Esophagus muscularis mucosa (tissue), 4 donors: Measurements from ENCODE around the gene TRIM27. TPM values are rescaled to one million over a fixed set of nuclear protein-coding genes. Genes with fewer than 3 reads are reported as not detected.

Experiments used
- DNase-seq: peaks from one replicate; pipeline ENCODE4 v3.0.0-alpha.2; 2017; ENCODE audit errors: extremely low spot score
- H3K27ac ChIP-seq, 4 donors: fragments of 200-600 bp; sonication (generic); replicated peaks in 1 of 4; 1 replicate in 3 of 4; 2 replicates in 1 of 4; pipeline ENCODE4 v1.5.1; 2016 to 2019; ENCODE audit warnings: mild to moderate bottlenecking in 1 of 4
- H3K27me3 ChIP-seq, 4 donors: fragments of 200-600 bp; sonication (generic); one replicate each; pipeline versions ENCODE4 v1.5.1 to v1.6.0; 2016 to 2019
- H3K36me3 ChIP-seq, 4 donors: fragments of 200-600 bp; sonication (generic); one replicate each; pipeline ENCODE4 v1.5.1; 2016 to 2019
- H3K4me1 ChIP-seq, 4 donors: fragments of 200-600 bp; sonication (generic); one replicate each; pipeline ENCODE4 v1.5.1; 2016 to 2019
- H3K4me3 ChIP-seq, 4 donors: fragments of 200-600 bp; sonication (generic); 1 replicate in 2 of 4; 2 replicates in 2 of 4; pipeline ENCODE4 v1.5.1; 2016 to 2019; ENCODE audit warnings: mild to moderate bottlenecking in 4 of 4, moderate library complexity in 1 of 4
- H3K9me3 ChIP-seq, 4 donors: fragments of 200-600 bp; sonication (generic); 1 replicate in 3 of 4; 2 replicates in 1 of 4; pipeline ENCODE4 v1.5.1; 2016 to 2019
- EP300 ChIP-seq: sonication (generic); formaldehyde crosslinking; IDR thresholded peaks from one replicate; pipeline ENCODE4 v1.6.1; 2017; ENCODE audit warnings: antibody characterized with exemption
- POLR2A ChIP-seq: fragments of 450-650 bp; IDR thresholded peaks from one replicate; pipeline ENCODE4 v1.6.1; 2017; ENCODE audit warnings: antibody characterized with exemption, moderate library complexity, mild to moderate bottlenecking, low read depth
- POLR2AphosphoS5 ChIP-seq, 2 donors: sonication (generic); formaldehyde crosslinking; IDR thresholded peaks; one replicate each; pipeline ENCODE4 v1.6.1; 2017; ENCODE audit warnings: antibody characterized with exemption in 2 of 2
- WGBS: methylation state at CpG from one replicate; pipeline ENCODE4 v1.1.5; 2018; 5-methylcytosine and 5-hydroxymethylcytosine counted together
- intact Hi-C: fragments of 100-400 bp; cut with DNase I; formaldehyde crosslinking; loops from one replicate; pipeline ENCODE4 v1.15.1; 2023
- total RNA-seq, 4 donors: library from RNA; depleted of rRNA; stranded (reverse); fragments of >200 nt; gene quantifications; one replicate each; pipeline versions ENCODE4 v1.1.0 to v1.2.1, GENCODE V29; 2016
- TF ChIP-seq, protein P1 (sequence below), 3 experiments: fragments of 200-600 bp in 2 of 3; fragments of 450-650 bp in 1 of 3; sonication (generic) in 2 of 3; IDR thresholded peaks; one replicate each; pipeline ENCODE4 v1.5.1; 2017 to 2019; ENCODE audit warnings: antibody characterized with exemption in 3 of 3, mild to moderate bottlenecking in 2 of 3, moderate library complexity in 1 of 3

Gene TRIM27
- total RNA-seq, 4 donors from 2014 or later: 31.1 to 42.2 (median 36.0) TPM

DNA sequence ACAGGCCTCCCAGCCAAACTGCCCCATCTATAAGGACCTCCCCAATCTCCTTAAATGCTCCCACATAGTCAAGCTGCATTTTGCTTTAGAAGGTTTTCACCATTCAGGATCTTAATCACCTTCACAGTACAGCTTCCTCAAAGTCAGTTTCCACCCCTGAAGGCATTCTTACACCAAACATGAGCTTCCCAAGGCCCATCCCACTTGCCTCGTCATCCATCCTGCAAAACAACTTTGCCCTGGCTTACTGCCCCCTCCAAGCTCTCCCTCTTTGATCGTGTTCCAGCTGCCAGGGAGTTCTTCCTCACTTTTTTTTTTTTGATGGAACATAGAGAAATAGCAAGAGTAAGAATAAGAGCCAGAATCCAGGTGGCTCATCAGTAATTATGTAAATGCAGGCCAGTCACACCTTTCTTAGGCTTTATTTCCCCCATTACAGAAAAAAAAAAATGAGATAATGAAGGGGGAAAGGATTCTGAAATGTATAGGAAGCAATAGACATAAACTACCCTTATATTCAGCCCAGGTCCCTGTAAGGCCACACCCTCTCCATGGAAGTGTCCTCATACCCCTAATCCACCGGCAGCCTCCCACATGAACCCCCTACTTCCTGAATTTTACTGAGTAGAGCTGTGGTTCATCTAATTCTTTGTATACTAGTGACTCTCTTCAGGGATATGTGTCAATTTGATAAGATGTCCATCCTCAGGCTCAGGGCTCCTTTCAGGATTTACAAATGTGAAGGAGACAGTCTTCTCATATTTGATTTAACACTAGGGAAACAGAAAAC lies 12.7 kb downstream of the TRIM27 start:
- 78% methylated on average over 3 of the region's 3 CpGs for WGBS
- H3K4me3 ChIP-seq: no peak overlapping the region
- TF ChIP-seq, protein P1, sequence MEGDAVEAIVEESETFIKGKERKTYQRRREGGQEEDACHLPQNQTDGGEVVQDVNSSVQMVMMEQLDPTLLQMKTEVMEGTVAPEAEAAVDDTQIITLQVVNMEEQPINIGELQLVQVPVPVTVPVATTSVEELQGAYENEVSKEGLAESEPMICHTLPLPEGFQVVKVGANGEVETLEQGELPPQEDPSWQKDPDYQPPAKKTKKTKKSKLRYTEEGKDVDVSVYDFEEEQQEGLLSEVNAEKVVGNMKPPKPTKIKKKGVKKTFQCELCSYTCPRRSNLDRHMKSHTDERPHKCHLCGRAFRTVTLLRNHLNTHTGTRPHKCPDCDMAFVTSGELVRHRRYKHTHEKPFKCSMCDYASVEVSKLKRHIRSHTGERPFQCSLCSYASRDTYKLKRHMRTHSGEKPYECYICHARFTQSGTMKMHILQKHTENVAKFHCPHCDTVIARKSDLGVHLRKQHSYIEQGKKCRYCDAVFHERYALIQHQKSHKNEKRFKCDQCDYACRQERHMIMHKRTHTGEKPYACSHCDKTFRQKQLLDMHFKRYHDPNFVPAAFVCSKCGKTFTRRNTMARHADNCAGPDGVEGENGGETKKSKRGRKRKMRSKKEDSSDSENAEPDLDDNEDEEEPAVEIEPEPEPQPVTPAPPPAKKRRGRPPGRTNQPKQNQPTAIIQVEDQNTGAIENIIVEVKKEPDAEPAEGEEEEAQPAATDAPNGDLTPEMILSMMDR (IDR thresholded peaks at IDR 0.05): no peak
- TF ChIP-seq POLR2A: no peak
- TF ChIP-seq EP300: no peak
- TF ChIP-seq POLR2AphosphoS5 (IDR thresholded peaks at IDR 0.05): no peak
- no peaks in the 10 kb centered on the region for H3K9me3 ChIP-seq
- peaks cover 29 to 100% (median 91%) of the 10 kb centered on the region in 4 donors for H3K36me3 ChIP-seq
- H3K27ac ChIP-seq: no peak overlapping the region
- intact Hi-C loops: no loop called here
- no peaks in the 10 kb centered on the region for H3K27me3 ChIP-seq
- no peak for DNase-seq
- no peaks in the 10 kb centered on the region for H3K4me1 ChIP-seq

DNA sequence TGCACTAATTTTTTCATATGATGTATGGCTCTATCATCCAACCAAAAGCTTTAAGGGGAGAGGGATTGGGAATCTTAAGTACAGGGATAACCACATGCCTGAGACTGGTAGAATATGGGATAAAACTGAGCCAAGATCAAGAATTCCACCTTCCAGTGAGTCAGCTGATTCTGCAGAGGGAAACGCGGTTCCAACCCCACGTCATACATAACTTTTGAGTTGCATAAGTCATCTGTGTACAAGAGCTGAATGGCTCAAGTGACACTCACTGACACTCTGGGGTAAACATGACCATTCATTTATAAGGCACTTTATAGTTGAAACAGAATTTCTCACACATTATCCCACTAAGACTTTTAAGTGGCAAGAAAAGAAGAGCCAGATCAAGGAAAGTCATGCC lies 16.4 kb downstream of the TRIM27 start:
- no peak for DNase-seq
- H3K36me3 ChIP-seq: peaks cover 44 to 100% (median 96%) of the 10 kb centered on the region in 4 donors
- no peak overlapping the region for H3K27ac ChIP-seq
- WGBS: 79% methylated on average over 3 of the region's 3 CpGs
- no peaks in the 10 kb centered on the region for H3K4me1 ChIP-seq
- no peak overlapping the region for H3K4me3 ChIP-seq
- no peak for TF ChIP-seq EP300
- TF ChIP-seq, protein P1 (IDR thresholded peaks at IDR 0.05): no peak
- TF ChIP-seq POLR2AphosphoS5 (IDR thresholded peaks at IDR 0.05): no peak
- no peak for TF ChIP-seq POLR2A
- H3K27me3 ChIP-seq: no peaks in the 10 kb centered on the region
- H3K9me3 ChIP-seq: no peaks in the 10 kb centered on the region
- intact Hi-C loops: no loop called here

DNA sequence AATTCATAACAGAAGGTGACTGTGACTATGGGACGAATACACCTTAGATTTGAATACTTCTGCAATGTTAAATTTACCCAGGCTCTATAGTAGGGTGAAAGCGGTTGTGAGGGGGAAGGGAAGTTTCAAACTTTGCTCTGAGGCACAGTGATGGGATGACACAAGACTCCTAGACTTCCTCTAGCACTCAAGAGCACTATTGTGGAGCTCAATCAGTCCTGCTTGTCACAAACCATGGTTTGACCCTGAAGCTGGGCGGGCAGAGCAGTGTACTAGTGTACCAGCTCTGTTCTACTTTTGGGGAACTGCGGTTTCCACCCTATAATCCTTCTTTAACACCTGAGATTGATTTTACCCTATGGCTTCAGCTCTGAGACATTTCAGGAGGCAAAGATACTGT lies 17.1 kb downstream of the TRIM27 start:
- Histone ChIP-seq H3K27ac (no peak overlapping the region), H3K36me3 (peaks cover 43 to 100% (median 96%) of the 10 kb centered on the region in 4 donors), H3K4me3 (no peak overlapping the region), H3K4me1 (no peaks in the 10 kb centered on the region), H3K27me3 (no peaks in the 10 kb centered on the region), H3K9me3 (no peaks in the 10 kb centered on the region)
- intact Hi-C loops: no loop called here
- 98% methylated on average over 4 of the region's 4 CpGs for WGBS
- DNase-seq: no peak
- no peak for TF ChIP-seq POLR2A
- TF ChIP-seq, protein P1 (IDR thresholded peaks at IDR 0.05): no peak
- no peak for TF ChIP-seq EP300
- no peak for TF ChIP-seq POLR2AphosphoS5 (IDR thresholded peaks at IDR 0.05)

DNA sequence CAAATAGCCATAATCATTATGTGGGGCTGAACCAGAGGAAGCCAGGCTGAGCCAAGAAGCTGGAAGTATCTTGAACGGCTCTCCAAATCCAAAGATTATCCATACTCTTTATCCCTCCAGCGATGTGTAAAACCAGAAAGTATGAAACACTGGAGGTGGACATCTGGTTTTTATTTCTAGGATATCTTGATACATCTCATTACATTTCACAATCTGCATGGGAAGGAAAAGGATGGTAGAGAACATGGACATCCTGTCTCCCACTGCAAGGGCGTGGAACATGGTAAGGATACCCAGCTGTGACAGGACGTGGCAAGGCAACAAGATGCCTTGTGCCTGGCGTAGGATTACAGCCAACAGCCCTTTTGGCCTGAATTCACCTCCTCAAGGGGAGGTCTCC lies 20.1 kb downstream of the TRIM27 start:
- intact Hi-C loops: no loop called here
- H3K36me3 ChIP-seq: peaks cover 22 to 83% (median 79%) of the 10 kb centered on the region in 4 donors
- no peak overlapping the region for H3K27ac ChIP-seq
- H3K9me3 ChIP-seq: no peaks in the 10 kb centered on the region
- 93% methylated on average over 5 of the region's 5 CpGs for WGBS
- no peaks in the 10 kb centered on the region for H3K4me1 ChIP-seq
- no peaks in the 10 kb centered on the region for H3K27me3 ChIP-seq
- H3K4me3 ChIP-seq: no peak overlapping the region
- TF ChIP-seq, protein P1 (IDR thresholded peaks at IDR 0.05): no peak
- TF ChIP-seq POLR2A (no peak), EP300 (no peak), POLR2AphosphoS5 (IDR thresholded peaks at IDR 0.05) (no peak)
- DNase-seq: no peak
